Epithelial cell of proximal tubule (primary cell): ENCODE data around the gene TOM1. TPM values are rescaled to one million over a fixed set of nuclear protein-coding genes. Genes with fewer than 3 reads are reported as not detected.

ENCODE experiments used
- DNase-seq: peaks from one replicate; pipeline ENCODE4 v3.0.0-alpha.2; 2011; ENCODE audit warnings: low read depth
- H3K4me3 ChIP-seq: 2 replicates; pipeline ENCODE4 v1.5.1; 2011; ENCODE audit warnings: low read depth, mild to moderate bottlenecking, low read length
- CTCF ChIP-seq: conservative IDR thresholded peaks from 2 replicates; pipeline ENCODE4 v1.5.1; 2012; ENCODE audit warnings: low read depth, mild to moderate bottlenecking, low read length
- total RNA-seq: library from RNA; depleted of rRNA; stranded (reverse); fragments of >200 nt; gene quantifications from 2 replicates; pipeline ENCODE4 v1.2.3, GENCODE V29; 2015

The TOM1 gene
- total RNA-seq, 1 donor from 2014 or later = 24.0 TPM

GRCh38 chr22:35323305-35323704, 23.6 kb downstream of the TOM1 start:
- no peak for DNase-seq
- no peak overlapping the region for H3K4me3 ChIP-seq
- TF ChIP-seq CTCF = no peak

DNA sequence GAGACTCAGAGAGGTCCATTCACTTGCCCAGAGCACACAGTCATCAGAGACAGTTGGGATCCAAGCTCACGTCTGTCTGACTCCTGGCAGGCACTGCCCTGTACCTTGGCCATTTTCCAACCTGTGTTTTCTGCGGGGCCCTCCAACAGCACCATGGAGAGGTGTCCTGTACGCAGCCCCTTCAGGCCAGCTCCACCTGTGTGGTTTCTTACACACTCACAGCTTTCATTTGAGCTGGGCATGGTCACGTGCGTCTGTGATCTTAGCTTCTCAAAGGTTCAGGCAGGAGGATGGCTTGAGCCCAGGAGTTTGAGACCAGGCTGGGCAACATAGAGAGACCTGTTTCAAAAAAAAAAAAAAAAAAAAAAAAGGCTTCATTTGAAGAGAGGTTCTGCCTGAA, 24.4 kb downstream of the TOM1 start:
- no peak overlapping the region for H3K4me3 ChIP-seq
- no peak for TF ChIP-seq CTCF
- DNase-seq = no peak

- H3K4me3 ChIP-seq = no peak overlapping the region
- TF ChIP-seq CTCF = no peak
- no peak for DNase-seq
These were observed 25.1 kb downstream of the TOM1 start for GRCh38 chr22:35324762-35325161.

DNA sequence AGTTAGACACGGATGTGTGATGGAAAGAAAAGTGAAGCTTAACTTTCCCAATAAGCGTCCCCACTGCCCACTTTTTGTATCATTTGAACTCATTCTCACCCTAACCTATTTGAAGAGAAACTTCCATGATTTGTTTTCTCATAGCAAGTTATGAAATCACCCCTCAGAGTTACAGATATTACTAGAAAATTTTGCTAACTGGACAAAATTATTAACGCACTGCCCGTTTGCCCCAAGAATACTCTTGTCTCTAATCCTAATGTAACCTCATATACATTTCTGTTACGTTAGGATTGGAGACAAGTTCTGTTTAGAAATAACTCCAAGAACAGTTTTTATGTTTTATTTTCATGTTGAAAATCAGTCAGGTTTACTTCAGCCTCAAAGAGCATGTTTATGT, 25.5 kb downstream of the TOM1 start:
- no peak for DNase-seq
- TF ChIP-seq CTCF = no peak
- H3K4me3 ChIP-seq = no peak overlapping the region

DNA sequence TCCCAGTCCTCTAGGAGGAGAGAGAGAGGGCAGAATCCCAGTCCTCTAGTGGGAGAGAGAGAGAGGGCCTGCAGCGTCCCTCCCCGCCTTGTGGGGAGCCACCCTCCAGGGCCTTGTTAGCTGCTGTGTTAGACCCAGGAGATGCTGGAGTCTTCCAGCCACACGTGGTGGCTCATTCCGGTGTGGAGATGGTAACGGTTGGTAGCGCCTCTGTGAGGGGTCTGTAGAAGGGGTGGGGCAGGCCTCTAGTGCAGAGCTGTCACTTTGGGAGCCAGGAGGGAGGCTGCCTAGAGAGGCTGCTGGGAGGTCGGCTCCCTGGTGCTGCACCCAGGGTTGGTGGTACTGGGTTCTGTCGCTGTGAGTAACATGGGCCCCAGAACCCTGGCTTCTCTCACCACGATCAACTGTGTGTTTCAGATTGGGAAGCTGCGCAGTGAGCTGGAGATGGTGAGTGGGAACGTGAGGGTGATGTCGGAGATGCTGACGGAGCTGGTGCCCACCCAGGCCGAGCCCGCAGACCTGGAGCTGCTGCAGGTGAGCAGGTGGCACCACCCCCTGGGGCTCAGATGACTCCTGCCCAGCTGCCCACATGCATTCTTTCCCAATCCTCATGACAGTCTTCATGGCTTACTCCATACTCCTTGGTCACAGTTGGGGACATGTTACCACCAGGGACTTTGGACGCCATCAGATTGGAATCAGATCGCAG, 27.3 kb downstream of the TOM1 start:
- no peak for DNase-seq
- no peak overlapping the region for H3K4me3 ChIP-seq
- TF ChIP-seq CTCF = no peak

DNA sequence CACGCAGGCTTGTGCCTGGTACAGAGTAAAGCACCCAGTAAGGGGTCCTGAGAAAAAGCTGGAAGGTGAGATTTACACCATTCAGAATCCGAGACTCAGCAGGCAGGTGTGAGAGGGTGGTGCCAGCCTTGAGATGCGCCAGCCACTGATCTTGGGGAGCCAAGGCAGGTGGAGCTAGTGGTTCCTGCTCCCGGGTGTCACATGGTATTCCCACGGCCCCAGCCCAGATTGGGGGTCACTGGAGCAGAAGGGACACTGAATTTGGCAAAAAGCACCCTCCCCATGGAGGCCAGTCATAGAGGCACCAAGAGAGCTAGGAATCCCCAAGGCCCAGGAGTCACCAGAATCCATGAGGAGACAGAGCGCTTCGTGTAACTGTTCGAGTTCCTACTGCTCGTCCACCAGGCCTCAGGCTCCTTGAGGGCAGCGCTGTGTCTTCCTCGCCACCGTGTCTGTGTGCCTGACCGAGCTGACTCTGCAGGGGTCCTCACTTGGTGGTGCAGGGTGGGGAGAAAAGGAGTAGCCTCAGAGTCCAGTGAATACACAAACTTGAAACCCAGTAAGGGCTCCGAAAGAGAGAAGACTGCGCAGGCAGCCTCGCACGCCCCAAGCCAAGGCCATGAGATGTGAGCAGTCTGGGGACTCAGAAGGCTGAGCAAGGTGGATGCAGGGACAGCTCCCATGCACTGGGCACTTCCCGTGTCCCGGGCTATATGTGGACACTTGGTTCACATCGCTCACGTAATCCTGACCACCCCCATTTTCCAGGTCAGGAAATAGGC, 28.2 kb downstream of the TOM1 start:
- DNase-seq = no peak
- no peak for TF ChIP-seq CTCF
- no peak overlapping the region for H3K4me3 ChIP-seq

- no peak for DNase-seq
- TF ChIP-seq CTCF = no peak
- no peak overlapping the region for H3K4me3 ChIP-seq
These were observed 28.8 kb downstream of the TOM1 start for GRCh38 chr22:35328472-35328885.
